Epithelial cell of proximal tubule (primary cell): Measurements from ENCODE around the gene TMPRSS7. TPM values are rescaled to one million over a fixed set of nuclear protein-coding genes. Genes with fewer than 3 reads are reported as not detected.

Source experiments
- DNase-seq: peaks from one replicate; pipeline ENCODE4 v3.0.0-alpha.2; 2011; ENCODE audit warnings: low read depth
- H3K4me3 ChIP-seq: 2 replicates; pipeline ENCODE4 v1.5.1; 2011; ENCODE audit warnings: low read depth, mild to moderate bottlenecking, low read length
- total RNA-seq: library from RNA; depleted of rRNA; stranded (reverse); fragments of >200 nt; gene quantifications from 2 replicates; pipeline ENCODE4 v1.2.3, GENCODE V29; 2015
- TF ChIP-seq, protein P1 (sequence below): conservative IDR thresholded peaks from 2 replicates; pipeline ENCODE4 v1.5.1; 2012; ENCODE audit warnings: low read depth, mild to moderate bottlenecking, low read length

The TMPRSS7 gene
- total RNA-seq, 1 donor from 2014 or later: not detected

DNA sequence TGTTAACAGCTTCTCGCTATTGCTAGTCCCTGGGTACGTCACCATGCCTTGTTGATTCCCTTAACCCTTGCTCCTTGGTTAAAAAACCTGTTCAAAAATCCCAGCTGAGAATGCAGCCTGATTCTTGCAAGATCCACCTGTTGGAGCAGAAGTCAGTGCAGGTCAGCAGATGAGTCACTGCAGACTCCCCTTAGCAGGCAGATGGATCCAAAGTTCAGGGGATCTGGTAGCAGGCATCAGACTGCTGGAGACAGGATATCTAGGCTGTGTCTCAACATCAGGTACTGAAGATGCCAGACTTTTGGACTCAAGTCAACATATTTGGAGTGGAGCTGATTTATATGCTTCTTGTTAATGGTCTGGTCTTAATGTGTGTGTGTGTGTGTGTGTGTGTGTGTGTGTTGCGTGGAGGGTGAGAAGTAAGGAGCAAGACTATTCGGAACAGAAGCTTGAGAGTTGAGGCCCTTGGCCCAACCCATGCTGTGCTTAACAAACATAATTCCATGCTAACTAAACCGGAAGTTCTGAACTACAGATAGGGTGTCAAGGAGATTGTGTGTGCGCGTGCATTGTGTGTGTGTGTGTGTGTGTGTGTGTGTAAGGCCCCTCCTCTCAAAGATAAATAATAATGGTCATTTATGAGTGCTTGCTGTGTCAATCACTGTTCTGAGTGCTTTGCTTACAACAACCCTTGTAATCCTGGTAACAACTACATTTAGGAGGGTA, 50.6 kb downstream of the TMPRSS7 start:
- H3K4me3 ChIP-seq: no peak overlapping the region
- DNase-seq: no peak
- TF ChIP-seq, protein P1, sequence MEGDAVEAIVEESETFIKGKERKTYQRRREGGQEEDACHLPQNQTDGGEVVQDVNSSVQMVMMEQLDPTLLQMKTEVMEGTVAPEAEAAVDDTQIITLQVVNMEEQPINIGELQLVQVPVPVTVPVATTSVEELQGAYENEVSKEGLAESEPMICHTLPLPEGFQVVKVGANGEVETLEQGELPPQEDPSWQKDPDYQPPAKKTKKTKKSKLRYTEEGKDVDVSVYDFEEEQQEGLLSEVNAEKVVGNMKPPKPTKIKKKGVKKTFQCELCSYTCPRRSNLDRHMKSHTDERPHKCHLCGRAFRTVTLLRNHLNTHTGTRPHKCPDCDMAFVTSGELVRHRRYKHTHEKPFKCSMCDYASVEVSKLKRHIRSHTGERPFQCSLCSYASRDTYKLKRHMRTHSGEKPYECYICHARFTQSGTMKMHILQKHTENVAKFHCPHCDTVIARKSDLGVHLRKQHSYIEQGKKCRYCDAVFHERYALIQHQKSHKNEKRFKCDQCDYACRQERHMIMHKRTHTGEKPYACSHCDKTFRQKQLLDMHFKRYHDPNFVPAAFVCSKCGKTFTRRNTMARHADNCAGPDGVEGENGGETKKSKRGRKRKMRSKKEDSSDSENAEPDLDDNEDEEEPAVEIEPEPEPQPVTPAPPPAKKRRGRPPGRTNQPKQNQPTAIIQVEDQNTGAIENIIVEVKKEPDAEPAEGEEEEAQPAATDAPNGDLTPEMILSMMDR: no peak

GRCh38 chr3:112085735-112086075, 51.2 kb downstream of the TMPRSS7 start:
- peak overlapping the region; percentile 73 for H3K4me3 ChIP-seq
- TF ChIP-seq, protein P1: no peak
- no peak for DNase-seq

DNA sequence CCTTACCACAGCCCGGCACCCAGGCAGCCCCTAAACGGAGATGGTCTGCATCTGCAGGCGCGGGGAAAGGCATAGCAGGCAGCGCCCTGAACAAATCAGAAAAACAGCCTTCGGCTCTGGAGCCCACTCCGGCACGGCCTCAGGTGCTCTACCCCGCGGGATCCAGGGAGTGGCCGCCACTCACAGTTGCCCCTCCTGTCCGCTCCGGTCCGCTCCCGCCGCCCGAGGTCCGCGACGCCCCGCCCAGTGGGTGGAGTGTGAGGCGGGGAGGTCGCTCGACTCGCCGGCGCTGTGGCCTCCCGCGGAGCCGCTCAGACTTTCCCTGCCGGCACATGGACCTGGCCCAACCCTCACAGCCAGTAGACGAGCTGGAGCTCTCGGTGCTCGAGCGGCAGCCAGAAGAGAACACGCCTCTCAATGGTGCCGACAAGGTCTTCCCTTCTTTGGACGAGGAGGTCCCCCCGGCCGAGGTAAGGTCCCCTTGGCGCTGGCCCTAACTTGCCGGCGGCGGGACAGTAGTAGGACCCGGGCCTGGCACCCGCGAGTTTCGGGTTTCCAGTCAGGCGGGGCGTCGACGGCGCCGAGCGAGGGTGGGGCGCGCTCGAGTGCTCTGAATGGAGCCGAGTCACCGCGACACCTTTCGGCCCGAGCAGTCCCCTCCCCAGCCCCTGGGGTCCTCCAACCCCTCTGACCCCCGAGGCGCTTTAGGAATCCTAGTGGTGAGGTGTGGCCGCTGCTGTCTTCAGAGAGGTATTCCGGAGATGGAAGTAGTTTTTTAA, 51.7 kb downstream of the TMPRSS7 start, which contains the start of gene C3orf52:
Gene C3orf52, plus strand, starts transcription at position 314 of the 779 bp plus-strand sequence. Its CDS starts 19 bp downstream, at position 333.
- peak within 1 kb of the TSS; percentile 73 for H3K4me3 ChIP-seq
- no peak for DNase-seq
- TF ChIP-seq, protein P1: peak; percentile 9

- H3K4me3 ChIP-seq: peak overlapping the region; percentile 73
- TF ChIP-seq, protein P1: no peak
- DNase-seq: no peak
These were observed 52.5 kb downstream of the TMPRSS7 start for GRCh38 chr3:112086875-112087524.

GRCh38 chr3:112087746-112088145, 53.2 kb downstream of the TMPRSS7 start:
- DNase-seq: no peak
- TF ChIP-seq, protein P1: no peak
- H3K4me3 ChIP-seq: peak overlapping the region; percentile 73

DNA sequence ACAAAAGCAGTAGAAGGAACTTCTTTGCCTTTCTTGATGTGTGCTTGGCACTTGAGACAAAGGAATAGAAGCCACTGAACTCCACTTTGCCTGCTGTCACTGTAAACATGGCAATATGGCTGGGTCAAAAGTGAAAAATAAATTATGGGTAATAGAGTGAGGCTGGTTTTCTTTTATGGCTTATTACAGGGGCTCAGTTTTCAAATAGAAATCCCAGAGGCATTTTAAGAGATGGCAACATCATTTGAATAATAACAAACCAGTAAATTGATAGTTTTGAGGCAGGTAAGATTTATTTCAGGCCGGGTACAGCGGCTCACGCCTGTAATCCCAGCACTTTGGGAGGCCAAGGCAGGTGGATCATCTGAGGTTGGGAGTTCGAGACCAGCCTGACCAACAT, 54.4 kb downstream of the TMPRSS7 start:
- DNase-seq: no peak
- TF ChIP-seq, protein P1: no peak

More for the DNA sequence above, 54.4 kb downstream of the TMPRSS7 start:
- no peak overlapping the region for H3K4me3 ChIP-seq
